H1 (cell line): ENCODE measurements around the gene DMXL1. TPM values are rescaled to one million over a fixed set of nuclear protein-coding genes. Genes with fewer than 3 reads are reported as not detected.

ENCODE experiments used
- CBX8 ChIP-seq: fragments of 300-800, 300-1000 bp; sonication (generic); IDR thresholded peaks from 2 replicates; pipeline ENCODE4 v1.7.1; 2016; ENCODE audit warnings: low read depth, low read length, borderline replicate concordance
- CHD7 ChIP-seq: fragments of 300-600 bp; sonication (generic); IDR thresholded peaks from 2 replicates; pipeline ENCODE4 v1.7.1; 2012; ENCODE audit warnings: low read length, moderate library complexity, mild to moderate bottlenecking, inconsistent platforms; ENCODE audit not compliant: insufficient replicate concordance
- KDM4A ChIP-seq: IDR thresholded peaks from one replicate; pipeline ENCODE4 v1.7.1; 2012; ENCODE audit warnings: low read depth, mild to moderate bottlenecking, moderate library complexity, low read length, inconsistent platforms; ENCODE audit not compliant: severe bottlenecking
- NRF1 ChIP-seq: IDR thresholded peaks from 2 replicates; pipeline ENCODE4 v1.6.1; 2011; ENCODE audit warnings: mild to moderate bottlenecking, low read depth, low read length, improper control_type of control experiment
- POU5F1 ChIP-seq: IDR thresholded peaks from 2 replicates; pipeline ENCODE4 v1.6.1; 2011; ENCODE audit warnings: low read depth, mild to moderate bottlenecking, low read length, moderate library complexity
- SP4 ChIP-seq: IDR thresholded peaks from 2 replicates; pipeline ENCODE4 v1.6.1; 2012; ENCODE audit warnings: low read length, inconsistent platforms
- SRF ChIP-seq: IDR thresholded peaks from 2 replicates; pipeline ENCODE4 v1.6.1; 2011; ENCODE audit warnings: mild to moderate bottlenecking, low read depth, low read length, moderate library complexity
- TEAD4 ChIP-seq: IDR thresholded peaks from 2 replicates; pipeline ENCODE4 v1.6.1; 2012; ENCODE audit warnings: low read depth, low read length, inconsistent platforms, mixed read lengths
- polyA plus RNA-seq, 7 experiments: library from polyadenylated mRNA; depleted of rRNA in 3 of 7; stranded (reverse) in 5 of 7; unstranded in 2 of 7; fragments of >200 nt in 5 of 7; fragments of 200-250 nt in 2 of 7; gene quantifications; 1 replicate in 5 of 7; 2 replicates in 1 of 7; 4 replicates in 1 of 7; pipeline versions ENCODE4 v1.2.1 to v1.2.3, GENCODE V29; 2011 to 2013; ENCODE audit warnings: missing spikeins in 2 of 7, mixed read lengths in 2 of 7
- total RNA-seq: library from RNA; stranded (reverse); fragmentation: NEBNext Ultra II Directional; extraction: Animal tissue kit (Norgen Biotek cat#: 25700); gene quantifications from 2 replicates; pipeline ENCODE4 v1.2.1, GENCODE V29; 2021

Gene DMXL1
- total and polyA plus RNA-seq, 2 of the 8 experiments (the other 6 are each of a cell fraction or from before 2014, with no cell fraction given), result 10.1 to 43.9 TPM

GRCh38 chr5:119243888-119244287 is 173.0 kb downstream of the DMXL1 start (continued):
- TF ChIP-seq CHD7 (no peak), POU5F1 (no peak), NRF1 (no peak), SP4 (no peak), TEAD4 (no peak), SRF (no peak), CBX8 (no peak), KDM4A (no peak)
